ENCODE measurements around the gene RAPGEF2.
"Not testable (repeated sequence)": the region's sequence is repeated elsewhere in the genome, so short reads cannot be mapped to it uniquely, and the experiment has no call there.

The RAPGEF2 gene

GRCh38 chr4:159161436-159161835 lies 58.6 kb downstream of the RAPGEF2 start:
- DNase-seq (ENCODE audit: low spot score) = not testable (repeated sequence)

GRCh38 chr4:159162576-159162975 lies 59.7 kb downstream of the RAPGEF2 start:
- DNase-seq (ENCODE audit: low spot score) = no peak

- no peak for DNase-seq (ENCODE audit: low spot score)
Measured at GRCh38 chr4:159163521-159163920, 60.6 kb downstream of the RAPGEF2 start.

DNA sequence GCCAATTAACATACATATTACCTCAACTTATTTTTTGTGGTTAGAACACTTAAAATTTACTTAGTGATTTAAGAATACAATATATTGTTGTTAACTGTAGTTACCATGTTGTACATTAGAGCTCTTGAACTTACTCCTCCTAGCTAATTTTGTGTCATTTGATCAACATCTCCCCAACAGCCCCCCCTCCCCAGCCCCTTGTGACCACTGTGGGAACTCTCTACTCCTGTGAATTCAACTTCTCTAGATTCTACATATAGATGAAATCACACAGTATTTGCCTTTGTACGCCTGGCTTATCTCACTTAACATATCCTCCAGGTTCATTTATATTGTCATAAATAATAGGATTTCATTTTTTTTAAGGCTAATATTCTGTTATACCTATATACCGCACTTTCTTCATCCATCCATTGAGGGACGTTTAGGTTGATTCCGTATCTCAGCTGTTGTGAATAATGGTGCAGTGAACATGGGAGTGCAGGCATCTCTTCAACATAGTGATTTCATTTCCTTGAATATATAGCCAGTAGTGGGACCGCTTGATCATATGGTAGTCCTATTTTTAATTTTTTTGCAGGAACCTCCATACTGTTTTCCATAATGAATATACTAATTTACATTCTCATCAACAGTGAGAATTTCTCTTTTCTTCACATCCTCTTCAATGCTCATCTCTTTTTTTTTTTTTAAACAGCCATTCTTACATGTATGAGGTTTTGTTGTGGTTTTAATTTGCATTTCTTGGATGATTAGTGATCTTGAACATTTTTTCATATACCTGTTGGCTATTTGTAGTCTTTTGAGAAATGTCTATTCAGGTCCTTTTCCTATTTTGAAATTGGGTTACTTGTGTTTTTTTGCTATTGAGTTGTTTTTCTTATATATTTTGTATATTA lies 66.8 kb downstream of the RAPGEF2 start:
- no peak for DNase-seq (ENCODE audit: low spot score)

GRCh38 chr4:159171287-159171686 lies 68.4 kb downstream of the RAPGEF2 start:
- DNase-seq (ENCODE audit: low spot score) = no peak

DNA sequence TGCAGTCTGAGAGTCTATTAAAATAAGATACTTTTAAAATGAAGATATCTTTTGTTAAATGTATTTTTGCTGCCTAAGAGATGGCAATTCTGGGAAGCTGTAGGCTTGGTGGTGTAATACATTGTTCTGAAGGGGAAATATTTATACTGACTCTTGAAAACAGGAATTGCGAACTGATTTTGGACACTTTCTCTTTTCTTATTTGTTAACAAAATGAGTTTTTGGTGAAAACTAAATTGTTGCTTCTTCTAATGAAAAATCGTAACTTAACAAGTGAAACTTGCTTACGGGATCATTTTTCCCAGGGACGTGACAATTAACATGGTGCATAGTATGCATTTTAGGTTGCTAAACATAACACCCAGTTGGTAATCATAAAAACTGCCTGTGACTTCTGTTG lies 71.0 kb downstream of the RAPGEF2 start:
- DNase-seq (ENCODE audit: low spot score) = no peak

DNA sequence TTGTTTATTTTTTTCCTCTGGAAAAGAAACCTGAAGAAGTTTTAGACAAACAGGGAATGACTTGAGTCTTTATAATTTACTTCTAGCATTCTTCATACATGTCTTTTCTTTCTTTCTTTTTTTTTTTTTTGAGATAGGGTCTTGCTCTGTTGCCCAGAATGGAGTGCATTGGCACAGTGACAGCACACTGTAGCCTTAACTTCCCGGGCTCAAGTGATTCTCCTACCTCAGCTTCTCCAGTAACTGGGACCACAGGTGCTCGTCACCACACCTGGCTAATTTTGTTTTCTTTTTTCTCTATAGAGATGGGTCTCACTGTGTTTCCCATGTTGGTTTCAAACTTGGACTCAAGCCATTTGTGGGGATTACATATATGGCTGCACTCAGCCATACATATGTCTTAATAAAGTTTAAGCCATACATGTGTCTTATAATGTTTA lies 71.8 kb downstream of the RAPGEF2 start:
- no peak for DNase-seq (ENCODE audit: low spot score)

DNA sequence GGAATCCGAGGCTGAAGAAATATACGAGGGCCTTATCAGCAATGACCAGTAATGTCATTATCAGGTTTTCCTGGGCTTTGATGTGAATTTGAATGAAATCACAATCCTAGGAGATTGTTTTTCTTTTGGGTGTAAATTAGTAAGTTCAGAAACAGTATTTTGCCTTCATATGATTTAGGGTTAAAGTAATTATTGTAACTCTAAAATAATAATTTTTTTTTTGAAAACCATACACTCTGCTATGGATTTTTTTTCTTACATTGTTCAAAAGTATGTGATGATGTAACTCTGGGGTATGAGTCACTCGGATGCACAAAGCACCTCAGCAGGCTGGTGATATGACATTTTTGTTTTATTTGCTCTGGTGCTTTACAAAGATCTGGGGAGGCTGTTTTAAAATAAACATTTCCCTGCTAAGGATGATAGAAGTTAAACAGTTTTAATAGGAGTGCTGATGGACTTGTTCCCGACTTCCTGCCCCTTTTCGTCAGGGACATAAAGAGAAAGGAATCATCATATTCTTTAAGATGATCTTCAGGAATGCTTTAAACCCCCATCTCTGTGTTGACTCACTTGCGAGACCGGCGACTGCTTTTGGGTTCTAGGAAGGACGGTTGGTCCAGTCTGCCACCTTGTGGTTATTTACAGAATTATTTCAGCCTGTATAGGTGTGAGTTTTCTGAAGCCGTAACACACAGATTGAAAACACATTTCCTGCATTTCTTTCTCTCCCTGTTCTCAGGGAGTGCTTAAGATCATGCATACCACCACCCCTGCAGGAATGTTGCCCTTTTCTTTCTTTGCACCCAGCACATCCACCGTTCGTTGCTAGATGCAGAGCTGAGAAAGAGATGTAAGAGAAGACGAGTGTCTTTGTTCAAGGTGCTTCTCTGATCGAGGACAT lies 72.5 kb downstream of the RAPGEF2 start:
- DNase-seq (ENCODE audit: low spot score) = peak; percentile 65

- DNase-seq (ENCODE audit: low spot score) = no peak
Measured at GRCh38 chr4:159175989-159176375, 73.1 kb downstream of the RAPGEF2 start.

- no peak for DNase-seq (ENCODE audit: low spot score)
Measured at GRCh38 chr4:159177265-159178150, 74.6 kb downstream of the RAPGEF2 start.

DNA sequence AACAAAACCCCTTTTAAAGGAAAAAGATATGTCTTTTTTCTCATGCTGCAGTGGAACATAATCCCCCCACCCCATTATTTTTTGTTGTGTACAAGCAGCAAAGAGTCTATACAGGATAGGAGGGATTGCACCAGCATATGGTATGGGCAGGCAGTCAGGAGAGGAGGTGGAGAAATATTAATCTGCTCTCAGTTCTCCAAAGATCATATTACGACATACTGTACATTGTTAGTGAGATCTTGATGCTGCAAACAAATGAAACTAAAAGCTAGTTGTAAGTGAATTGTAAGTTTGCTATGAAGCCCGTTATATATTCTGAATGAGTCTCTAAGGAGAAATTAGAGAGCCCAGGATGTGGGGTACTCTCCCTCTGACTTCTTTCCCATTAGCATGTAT lies 75.3 kb downstream of the RAPGEF2 start:
- DNase-seq (ENCODE audit: low spot score) = no peak

- DNase-seq (ENCODE audit: low spot score) = no peak
Measured at GRCh38 chr4:159178979-159179969, 76.4 kb downstream of the RAPGEF2 start.

GRCh38 chr4:159183885-159184605 lies 81.2 kb downstream of the RAPGEF2 start:
- not testable (repeated sequence) for DNase-seq (ENCODE audit: low spot score)

GRCh38 chr4:159185591-159186023 lies 82.7 kb downstream of the RAPGEF2 start:
- DNase-seq (ENCODE audit: low spot score) = no peak

- no peak for DNase-seq (ENCODE audit: low spot score)
Measured at GRCh38 chr4:159188646-159189045, 85.8 kb downstream of the RAPGEF2 start.

GRCh38 chr4:159190651-159191050 lies 87.8 kb downstream of the RAPGEF2 start:
- no peak for DNase-seq (ENCODE audit: low spot score)

DNA sequence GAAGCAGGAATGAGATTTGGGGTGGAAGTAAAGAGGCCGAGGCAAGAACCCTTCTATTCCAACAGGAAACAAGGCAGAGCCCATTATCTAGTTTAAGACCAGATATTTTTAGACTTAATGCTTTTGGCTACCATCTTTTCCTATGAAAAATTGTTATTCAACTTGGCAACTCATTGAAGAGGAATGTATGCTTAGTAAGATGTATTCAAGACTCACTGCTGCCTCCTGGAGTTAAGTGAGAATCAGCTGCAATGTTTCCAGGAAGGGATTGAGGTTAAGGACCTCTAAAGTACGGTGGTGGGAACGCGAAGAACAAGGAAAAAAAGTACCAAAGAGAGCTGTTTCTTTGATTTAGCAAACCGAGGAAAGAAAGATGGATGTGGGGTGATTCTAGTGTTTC lies 89.1 kb downstream of the RAPGEF2 start:
- DNase-seq (ENCODE audit: low spot score) = peak; percentile 54

- no peak for DNase-seq (ENCODE audit: low spot score)
Measured at GRCh38 chr4:159193046-159193620, 90.3 kb downstream of the RAPGEF2 start.

DNA sequence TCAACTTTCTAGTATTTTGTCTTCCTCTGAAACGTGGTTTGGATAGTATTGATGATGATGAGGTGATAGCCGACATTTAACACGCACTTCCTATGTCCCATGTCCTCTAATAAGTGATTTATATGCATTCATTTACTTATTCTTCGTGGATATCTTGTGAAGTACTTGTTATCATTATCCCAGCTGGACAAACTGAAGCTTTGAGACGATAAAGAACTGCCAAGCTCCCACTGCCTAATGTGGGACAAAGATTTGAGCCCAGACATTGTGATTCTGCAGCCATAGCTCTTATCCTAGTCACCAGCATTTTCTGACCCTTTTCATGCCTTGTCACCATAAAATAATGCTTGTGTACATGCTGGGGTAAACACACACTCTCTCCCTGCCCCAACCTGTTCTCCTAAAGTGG lies 92.5 kb downstream of the RAPGEF2 start:
- DNase-seq (ENCODE audit: low spot score) = no peak
